IMR-90 (cell line): Measurements from ENCODE around the gene CENPP. TPM values are rescaled to one million over a fixed set of nuclear protein-coding genes. Genes with fewer than 3 reads are reported as not detected.

Experiments
- ATAC-seq: fragments of 200-7000 bp; cut with Tn5 transposase; 2 replicates; pipeline ENCODE4 v1.9.1; 2020; ENCODE audit warnings: low read depth, mild to moderate bottlenecking, moderate library complexity
- BruUV-seq: library from RNA; stranded (reverse); fragments of 400-500 nt; replicated peaks from 2 replicates; lab custom pipeline; 2021; lab: Mats Ljungman, UMichigan
- CTCF ChIA-PET: fragments of 300-600 bp; formaldehyde crosslinking; extraction: SDS; loops from one replicate; lab custom pipeline; 2021; ENCODE audit warnings: antibody characterized with exemption; lab: Yijun Ruan, JAX
- POLR2A ChIA-PET: fragments of 300-600 bp; sonication (Branson Sonifier 250); formaldehyde crosslinking; loops from one replicate; lab custom pipeline; 2022; ENCODE audit warnings: antibody characterized with exemption; ENCODE audit not compliant: unreplicated experiment; lab: Charles Lee
- DNase-seq: peaks from one replicate; pipeline ENCODE4 v3.0.0; 2013
- H2AFZ ChIP-seq: replicated peaks from 2 replicates; pipeline ENCODE3; 2013; ENCODE audit warnings: low read length, mild to moderate bottlenecking; ENCODE audit not compliant: poor library complexity
- H2AK5ac ChIP-seq: 2 replicates; pipeline ENCODE4 v1.6.1; 2013; ENCODE audit warnings: low read depth, low read length, inconsistent platforms
- H2AK9ac ChIP-seq: replicated peaks from 2 replicates; pipeline ENCODE3; 2013; ENCODE audit warnings: mild to moderate bottlenecking, low read depth, low read length, moderate library complexity; ENCODE audit not compliant: poor library complexity
- H2BK120ac ChIP-seq: 2 replicates; pipeline ENCODE4 v1.6.1; 2013; ENCODE audit warnings: low read depth, low read length, inconsistent platforms
- H2BK15ac ChIP-seq: 3 replicates; pipeline ENCODE4 v1.6.1; 2013; ENCODE audit warnings: low read depth, low read length, inconsistent platforms
- H2BK20ac ChIP-seq: 2 replicates; pipeline ENCODE4 v1.6.1; 2013; ENCODE audit warnings: low read depth, mild to moderate bottlenecking, inconsistent platforms, low read length, moderate library complexity
- H2BK5ac ChIP-seq: 2 replicates; pipeline ENCODE4 v1.6.1; 2013; ENCODE audit warnings: mild to moderate bottlenecking, low read depth, low read length, inconsistent platforms; ENCODE audit not compliant: poor library complexity, severe bottlenecking
- H3K14ac ChIP-seq: replicated peaks from 2 replicates; pipeline ENCODE4 v1.6.1; 2013; ENCODE audit warnings: low read depth, low read length, inconsistent platforms
- H3K18ac ChIP-seq: 2 replicates; pipeline ENCODE4 v1.6.1; 2013; ENCODE audit warnings: low read depth, low read length, control low read depth
- H3K23ac ChIP-seq: 2 replicates; pipeline ENCODE4 v1.6.1; 2013; ENCODE audit warnings: low read depth, low read length, inconsistent platforms
- H3K27ac ChIP-seq: 2 replicates; pipeline ENCODE4 v1.5.1; 2013; ENCODE audit warnings: mild to moderate bottlenecking, control low read depth, low read length; ENCODE audit not compliant: insufficient read depth
- H3K27me3 ChIP-seq: 2 replicates; pipeline ENCODE4 v1.6.1; 2013; ENCODE audit warnings: low read length; ENCODE audit not compliant: control insufficient read depth, insufficient read depth
- H3K36me3 ChIP-seq: 2 replicates; pipeline ENCODE4 v1.6.1; 2013; ENCODE audit warnings: low read length, mixed read lengths; ENCODE audit not compliant: control insufficient read depth, insufficient read depth
- H3K4ac ChIP-seq: 2 replicates; pipeline ENCODE4 v1.6.1; 2013; ENCODE audit warnings: low read depth, low read length, inconsistent platforms
- H3K4me1 ChIP-seq: 2 replicates; pipeline ENCODE4 v1.6.1; 2013; ENCODE audit warnings: low read length, mixed read lengths; ENCODE audit not compliant: control insufficient read depth, insufficient read depth
- H3K4me2 ChIP-seq: 2 replicates; pipeline ENCODE4 v1.6.1; 2013; ENCODE audit warnings: low read depth, mild to moderate bottlenecking, control low read depth, low read length, moderate library complexity
- H3K4me3 ChIP-seq: 2 replicates; pipeline ENCODE4 v1.5.1; 2013; ENCODE audit warnings: low read depth, mild to moderate bottlenecking, control low read depth, low read length, moderate library complexity; ENCODE audit not compliant: insufficient read depth
- H3K56ac ChIP-seq: 2 replicates; pipeline ENCODE4 v1.6.1; 2013; ENCODE audit warnings: low read length, inconsistent platforms; ENCODE audit not compliant: insufficient read depth; ENCODE audit errors: extremely low read depth
- H3K79me1 ChIP-seq, 2 experiments: 2 replicates each; pipeline ENCODE4 v1.6.1; 2013; ENCODE audit warnings: low read length in 2 of 2, inconsistent platforms in 1 of 2, low read depth in 1 of 2
- H3K9ac ChIP-seq: 2 replicates; pipeline ENCODE4 v1.6.1; 2013; ENCODE audit warnings: low read depth, low read length, control low read depth
- H3K9me1 ChIP-seq: 2 replicates; pipeline ENCODE4 v1.6.1; 2013; ENCODE audit warnings: low read length, inconsistent platforms; ENCODE audit not compliant: insufficient read depth
- H3K9me3 ChIP-seq: 2 replicates; pipeline ENCODE4 v1.6.1; 2013; ENCODE audit warnings: low read length; ENCODE audit not compliant: control insufficient read depth, insufficient read depth
- H4K20me1 ChIP-seq: 2 replicates; pipeline ENCODE4 v1.6.1; 2013; ENCODE audit warnings: low read length, inconsistent platforms; ENCODE audit not compliant: insufficient read depth
- H4K5ac ChIP-seq: 2 replicates; pipeline ENCODE4 v1.6.1; 2013; ENCODE audit warnings: mild to moderate bottlenecking, low read depth, low read length, control low read depth
- H4K8ac ChIP-seq, 2 experiments: 2 replicates each; pipeline ENCODE4 v1.6.1; 2013; ENCODE audit warnings: low read depth in 2 of 2, low read length in 2 of 2, control low read depth in 1 of 2, inconsistent platforms in 1 of 2
- H4K91ac ChIP-seq: 2 replicates; pipeline ENCODE4 v1.6.1; 2013; ENCODE audit warnings: low read depth, low read length, inconsistent platforms; ENCODE audit not compliant: insufficient read depth
- CEBPB ChIP-seq: IDR thresholded peaks from 2 replicates; pipeline ENCODE4 v1.6.1; 2012; ENCODE audit warnings: low read depth, low read length, improper control_type of control experiment
- CHD1 ChIP-seq: IDR thresholded peaks from 2 replicates; pipeline ENCODE4 v1.6.1; 2012; ENCODE audit warnings: low read depth, low read length, improper control_type of control experiment
- CTCF ChIP-seq: conservative IDR thresholded peaks from 2 replicates; pipeline ENCODE4 v1.5.1; 2012; ENCODE audit warnings: mild to moderate bottlenecking, low read depth, low read length, improper control_type of control experiment
- MAFK ChIP-seq: IDR thresholded peaks from 2 replicates; pipeline ENCODE4 v1.6.1; 2012; ENCODE audit warnings: low read depth, low read length, improper control_type of control experiment
- RAD21 ChIP-seq: IDR thresholded peaks from 2 replicates; pipeline ENCODE4 v1.6.1; 2012; ENCODE audit warnings: low read length, improper control_type of control experiment
- RCOR1 ChIP-seq: IDR thresholded peaks from 2 replicates; pipeline ENCODE4 v1.6.1; 2012; ENCODE audit warnings: mild to moderate bottlenecking, low read length, improper control_type of control experiment; ENCODE audit not compliant: insufficient replicate concordance
- USF2 ChIP-seq: fragments of 150-350 bp; IDR thresholded peaks from 2 replicates; pipeline ENCODE4 v1.6.1; 2017; ENCODE audit warnings: mild to moderate bottlenecking, antibody characterized with exemption, low read length, low read depth
- WGBS, 2 experiments: methylation state at CpG; one replicate each; pipeline versions ENCODE4 v1.1.5 to v1.1.7; 2013; ENCODE audit warnings: missing lambda C conversion rate in 2 of 2; ENCODE audit not compliant: insufficient read length in 1 of 2; ENCODE audit errors: extremely low coverage in 2 of 2; 5-methylcytosine and 5-hydroxymethylcytosine counted together
- dilution Hi-C: fragments of 300-500 bp; cut with HindIII; formaldehyde crosslinking; loops from one replicate; pipeline ENCODE4 v1.14.3; 2018; ENCODE audit warnings: low sequenced_read_pairs; ENCODE audit not compliant: unreplicated experiment
- in situ Hi-C: fragments of 300-500 bp; cut with MboI; formaldehyde crosslinking; loops from 3 replicates; pipeline ENCODE4 v1.14.3; 2019; ENCODE audit warnings: low sequenced_read_pairs, inconsistent platforms, mixed read lengths
- intact Hi-C: fragments of 100-400 bp; cut with micrococcal nuclease; formaldehyde crosslinking; loops from 2 replicates; pipeline ENCODE4 v1.10.0; 2022
- polyA plus RNA-seq, 3 experiments: library from polyadenylated mRNA; depleted of rRNA; stranded (reverse); fragments of >200 nt; gene quantifications; 2 replicates each; pipeline ENCODE4 v1.2.3, GENCODE V29; 2012; ENCODE audit warnings: low replicate concordance in 1 of 3
- total RNA-seq: library from RNA; depleted of rRNA; stranded (reverse); fragments of >200 nt; gene quantifications from 2 replicates; pipeline ENCODE4 v1.2.3, GENCODE V29; 2012

Gene CENPP
- total and polyA plus RNA-seq, 2 of the 4 experiments (the other 2 are of a cell fraction) = 1.4 to 2.0 TPM

- TF ChIP-seq USF2 (no peak), CTCF (no peak), RAD21 (no peak), RCOR1 (no peak), CHD1 (no peak), MAFK (peak; percentile 95), CEBPB (no peak)
- Histone ChIP-seq H2AK9ac (no peak overlapping the region), H3K27me3 (no peaks in the 10 kb centered on the region), H3K4ac (no peak overlapping the region), H2BK5ac (no peak overlapping the region), H3K4me2 (no peak overlapping the region), H3K4me3 (no peak overlapping the region), H3K56ac (no peak overlapping the region), H2BK120ac (no peak overlapping the region), H2AK5ac (no peak overlapping the region), H3K23ac (no peak overlapping the region), H2BK15ac (no peak overlapping the region), H3K18ac (no peak overlapping the region), H3K9me3 (no peaks in the 10 kb centered on the region), H4K5ac (no peak overlapping the region), H3K14ac (no peak overlapping the region), H3K4me1 (no peaks in the 10 kb centered on the region), H4K8ac (no peak overlapping the region), H2BK20ac (no peak overlapping the region), H3K79me1 (peaks cover 0 to 4% of the 10 kb centered on the region in 2 experiments; a peak in 2 of 4 replicates), H4K91ac (no peak overlapping the region), H3K27ac (no peak overlapping the region), H3K9ac (no peak overlapping the region), H3K9me1 (no peaks in the 10 kb centered on the region), H3K36me3 (peaks cover 26% of the 10 kb centered on the region), H2AFZ (no peak overlapping the region), H4K20me1 (no peaks in the 10 kb centered on the region)
- no TSS peak for BruUV-seq
- no peak for DNase-seq
- intact Hi-C loops = loop anchor here (5.0 kb wide), 1 partner anchor 34 kb away; no protein-coding TSS in a partner anchor
- CTCF ChIA-PET = interaction anchor here (1.1 kb wide), 1 partner anchor 161 kb away, joined by 4 read pairs; no protein-coding TSS in a partner anchor
- in situ Hi-C loops = no loop called here
- WGBS, 2 experiments = no CpG with 5 or more reads among the region's 1 CpG
- POLR2A ChIA-PET = no interaction called here
- ATAC-seq = no peak
- dilution Hi-C loops = no loop called here
Measured at GRCh38 chr9:92300936-92301335, 24.8 kb upstream of the CENPP start.
